Thyroid gland (tissue), 4 donors: Measurements from ENCODE around the gene HADHB. TPM values are rescaled to one million over a fixed set of nuclear protein-coding genes. Genes with fewer than 3 reads are reported as not detected.
"Not testable (repeated sequence)": the region's sequence is repeated elsewhere in the genome, so short reads cannot be mapped to it uniquely, and the experiment has no call there.

ENCODE experiments used
- DNase-seq, 2 donors: peaks; one replicate each; pipeline ENCODE4 v3.0.0-alpha.2; 2019
- H3K27ac ChIP-seq, 3 donors: fragments of 200-600 bp; sonication (generic); 1 replicate in 2 of 3; 2 replicates in 1 of 3; pipeline ENCODE4 v1.5.1; 2016 to 2019; ENCODE audit warnings: mild to moderate bottlenecking in 1 of 3, moderate library complexity in 1 of 3
- H3K27me3 ChIP-seq: fragments of 200-600 bp; sonication (generic); one replicate; pipeline ENCODE4 v1.5.1; 2019
- H3K36me3 ChIP-seq, 2 donors: fragments of 200-600 bp; sonication (generic); one replicate each; pipeline ENCODE4 v1.5.1; 2016 to 2019
- H3K4me1 ChIP-seq, 2 donors: fragments of 200-600 bp; sonication (generic); one replicate each; pipeline ENCODE4 v1.5.1; 2017 to 2019
- H3K4me3 ChIP-seq, 3 donors: fragments of 200-600 bp; sonication (generic); replicated peaks in 1 of 3; 1 replicate in 2 of 3; 2 replicates in 1 of 3; pipeline ENCODE4 v1.5.1; 2016; ENCODE audit warnings: mild to moderate bottlenecking in 1 of 3
- H3K9me3 ChIP-seq: fragments of 200-600 bp; sonication (generic); one replicate; pipeline ENCODE4 v1.5.1; 2017
- CTCF ChIP-seq, 6 experiments: fragments of 200-600 bp in 3 of 6; fragments of 450-650 bp in 3 of 6; sonication (generic) in 3 of 6; IDR thresholded peaks; one replicate each; pipeline ENCODE4 v1.5.1; 2016 to 2019; ENCODE audit warnings: antibody characterized with exemption in 6 of 6, mild to moderate bottlenecking in 2 of 6, inconsistent platforms in 1 of 6, moderate library complexity in 1 of 6
- POLR2A ChIP-seq, 2 donors: fragments of 450-650 bp; IDR thresholded peaks; one replicate each; pipeline ENCODE4 v1.6.1; 2017; ENCODE audit warnings: antibody characterized with exemption in 2 of 2, mild to moderate bottlenecking in 2 of 2, moderate library complexity in 1 of 2
- WGBS, 2 donors: methylation state at CpG; one replicate each; pipeline ENCODE4 v1.1.5; 2017; 5-methylcytosine and 5-hydroxymethylcytosine counted together
- intact Hi-C: fragments of 100-400 bp; cut with DNase I; formaldehyde crosslinking; loops from one replicate; pipeline ENCODE4 v1.15.1; 2023
- total RNA-seq, 4 donors: library from RNA; depleted of rRNA; stranded (reverse); fragments of >200 nt; gene quantifications; one replicate each; pipeline ENCODE4 v1.2.3, GENCODE V29; 2016

HADHB gene
- total RNA-seq, 4 donors from 2014 or later = 127 to 200 (median 184) TPM

GRCh38 chr2:26330604-26331003 is 85.9 kb downstream of the HADHB start:
- no peaks in the 10 kb centered on the region for H3K27me3 ChIP-seq
- intact Hi-C loops = no loop called here
- no peak for DNase-seq
- H3K27ac ChIP-seq = no peak overlapping the region
- H3K4me3 ChIP-seq = no peak overlapping the region
- no peaks in the 10 kb centered on the region for H3K36me3 ChIP-seq
- H3K9me3 ChIP-seq = no peaks in the 10 kb centered on the region
- H3K4me1 ChIP-seq = no peaks in the 10 kb centered on the region
- 83 to 84% methylated on average over 3 of the region's 3 CpGs for WGBS, 2 donors
- TF ChIP-seq POLR2A (IDR thresholded peaks at IDR 0.05) (no peak), CTCF (IDR thresholded peaks at IDR 0.05) (no peak)

GRCh38 chr2:26331321-26331720 is 86.6 kb downstream of the HADHB start:
- H3K27me3 ChIP-seq, intact Hi-C loops: not testable (repeated sequence)
- 91 to 97% methylated on average over 8 of the region's 8 CpGs for WGBS, 2 donors

GRCh38 chr2:26333293-26333692 is 88.6 kb downstream of the HADHB start:
- WGBS, 2 donors = 25 to 46% methylated on average over 2 of the region's 2 CpGs
- intact Hi-C loops = no loop called here
- Histone ChIP-seq H3K9me3 (no peaks in the 10 kb centered on the region), H3K36me3 (no peaks in the 10 kb centered on the region), H3K27ac (no peak overlapping the region), H3K4me1 (no peaks in the 10 kb centered on the region), H3K27me3 (no peaks in the 10 kb centered on the region), H3K4me3 (no peak overlapping the region)
- DNase-seq = no peak
- TF ChIP-seq CTCF (IDR thresholded peaks at IDR 0.05) (no peak), POLR2A (IDR thresholded peaks at IDR 0.05) (no peak)

More at GRCh38 chr2:26331321-26331720, 86.6 kb downstream of the HADHB start:
- H3K4me3 ChIP-seq, DNase-seq, H3K9me3 ChIP-seq, H3K36me3 ChIP-seq, H3K4me1 ChIP-seq, H3K27ac ChIP-seq: not testable (repeated sequence)

GRCh38 chr2:26335231-26335630 is 90.5 kb downstream of the HADHB start:
- no peaks in the 10 kb centered on the region for H3K9me3 ChIP-seq
- intact Hi-C loops = no loop called here
- no peaks in the 10 kb centered on the region for H3K36me3 ChIP-seq
- 68 to 72% methylated on average over 3 of the region's 3 CpGs for WGBS, 2 donors
- no peaks in the 10 kb centered on the region for H3K27me3 ChIP-seq
- no peak overlapping the region for H3K27ac ChIP-seq
- H3K4me1 ChIP-seq = no peaks in the 10 kb centered on the region
- no peak overlapping the region for H3K4me3 ChIP-seq
- TF ChIP-seq POLR2A (IDR thresholded peaks at IDR 0.05) = no peak
- no peak for TF ChIP-seq CTCF (IDR thresholded peaks at IDR 0.05)
- no peak for DNase-seq

GRCh38 chr2:26336719-26337118 is 92.0 kb downstream of the HADHB start:
- H3K4me3 ChIP-seq = no peak overlapping the region
- H3K9me3 ChIP-seq = no peaks in the 10 kb centered on the region
- intact Hi-C loops = no loop called here
- no peak overlapping the region for H3K27ac ChIP-seq
- no peaks in the 10 kb centered on the region for H3K27me3 ChIP-seq
- TF ChIP-seq POLR2A (IDR thresholded peaks at IDR 0.05) (no peak), CTCF (IDR thresholded peaks at IDR 0.05) (no peak)
- H3K4me1 ChIP-seq = no peaks in the 10 kb centered on the region
- no peaks in the 10 kb centered on the region for H3K36me3 ChIP-seq
- DNase-seq = no peak
- 94 to 95% methylated on average over 2 of the region's 2 CpGs for WGBS, 2 donors

- no peak overlapping the region for H3K4me3 ChIP-seq
- H3K27me3 ChIP-seq = no peaks in the 10 kb centered on the region
- TF ChIP-seq POLR2A (IDR thresholded peaks at IDR 0.05) (no peak), CTCF (IDR thresholded peaks at IDR 0.05) (no peak)
- intact Hi-C loops = no loop called here
- no peak overlapping the region for H3K27ac ChIP-seq
- DNase-seq = no peak
- WGBS, 2 donors = 96% methylated on average over 2 of the region's 2 CpGs
- H3K36me3 ChIP-seq = no peaks in the 10 kb centered on the region
- H3K9me3 ChIP-seq = no peaks in the 10 kb centered on the region
- H3K4me1 ChIP-seq = no peaks in the 10 kb centered on the region
Observed at GRCh38 chr2:26337298-26337697, 92.6 kb downstream of the HADHB start.
